Measurements from ENCODE around the gene PTPRD. TPM values are rescaled to one million over a fixed set of nuclear protein-coding genes. Genes with fewer than 3 reads are reported as not detected.

Gene PTPRD
- total RNA-seq, 3 donors from 2014 or later (not counting 1 experiment from before 2014, with no cell fraction given), result 0.05 to 0.68 TPM; not detected in 1

DNA sequence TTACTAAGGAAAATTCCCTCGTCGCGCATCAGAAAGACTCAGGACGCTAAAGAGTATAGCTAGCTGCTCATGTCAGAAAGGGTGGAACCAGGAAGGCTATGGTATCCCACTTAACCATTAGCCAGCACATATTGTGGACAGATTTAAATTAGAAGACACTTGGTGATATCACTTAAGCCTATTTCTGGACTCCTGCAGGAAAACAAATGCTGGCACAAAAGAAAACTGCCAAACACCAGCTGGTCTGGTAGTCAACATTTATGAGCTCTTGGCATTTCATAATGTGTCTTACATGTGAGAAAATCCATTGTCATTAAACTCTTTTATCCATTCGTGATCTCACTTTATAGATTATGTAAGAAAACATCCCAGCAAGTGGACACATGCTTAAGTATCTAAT, 377.4 kb downstream of the PTPRD start:
- WGBS (ENCODE audit: insufficient coverage), result 100% methylated on average over 4 of the region's 5 CpGs
- no peak for ATAC-seq
- Histone ChIP-seq H3K4me1 (ENCODE audit: control insufficient read depth, insufficient read depth, low read length) (no peaks in the 10 kb centered on the region), H3K27ac (ENCODE audit: low read length) (no peak overlapping the region), H3K36me3 (ENCODE audit: control insufficient read depth, insufficient read depth, low read length) (no peaks in the 10 kb centered on the region), H3K9me3 (ENCODE audit: control insufficient read depth, insufficient read depth, low read length) (no peaks in the 10 kb centered on the region), H3K27me3 (ENCODE audit: control insufficient read depth, insufficient read depth, low read length) (no peaks in the 10 kb centered on the region), H3K4me3 (ENCODE audit: low read length) (no peak overlapping the region)
- no peaks in the 10 kb centered on the region for H3K27me3 Mint-ChIP-seq (ENCODE audit: low read depth in 2 of 2)
- H3K9me3 Mint-ChIP-seq, result peaks cover 3 to 7% of the 10 kb centered on the region in 2 donors
- H3K27ac Mint-ChIP-seq, result no peak overlapping the region
- TF ChIP-seq, protein P1, sequence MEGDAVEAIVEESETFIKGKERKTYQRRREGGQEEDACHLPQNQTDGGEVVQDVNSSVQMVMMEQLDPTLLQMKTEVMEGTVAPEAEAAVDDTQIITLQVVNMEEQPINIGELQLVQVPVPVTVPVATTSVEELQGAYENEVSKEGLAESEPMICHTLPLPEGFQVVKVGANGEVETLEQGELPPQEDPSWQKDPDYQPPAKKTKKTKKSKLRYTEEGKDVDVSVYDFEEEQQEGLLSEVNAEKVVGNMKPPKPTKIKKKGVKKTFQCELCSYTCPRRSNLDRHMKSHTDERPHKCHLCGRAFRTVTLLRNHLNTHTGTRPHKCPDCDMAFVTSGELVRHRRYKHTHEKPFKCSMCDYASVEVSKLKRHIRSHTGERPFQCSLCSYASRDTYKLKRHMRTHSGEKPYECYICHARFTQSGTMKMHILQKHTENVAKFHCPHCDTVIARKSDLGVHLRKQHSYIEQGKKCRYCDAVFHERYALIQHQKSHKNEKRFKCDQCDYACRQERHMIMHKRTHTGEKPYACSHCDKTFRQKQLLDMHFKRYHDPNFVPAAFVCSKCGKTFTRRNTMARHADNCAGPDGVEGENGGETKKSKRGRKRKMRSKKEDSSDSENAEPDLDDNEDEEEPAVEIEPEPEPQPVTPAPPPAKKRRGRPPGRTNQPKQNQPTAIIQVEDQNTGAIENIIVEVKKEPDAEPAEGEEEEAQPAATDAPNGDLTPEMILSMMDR (IDR thresholded peaks at IDR 0.05), result no peak
- no peaks in the 10 kb centered on the region for H3K4me1 Mint-ChIP-seq
- no peaks in the 10 kb centered on the region for H3K36me3 Mint-ChIP-seq
- intact Hi-C loops (cut with micrococcal nuclease), result no loop called here
- no peak for DNase-seq
- no peak overlapping the region for H3K4me3 Mint-ChIP-seq

DNA sequence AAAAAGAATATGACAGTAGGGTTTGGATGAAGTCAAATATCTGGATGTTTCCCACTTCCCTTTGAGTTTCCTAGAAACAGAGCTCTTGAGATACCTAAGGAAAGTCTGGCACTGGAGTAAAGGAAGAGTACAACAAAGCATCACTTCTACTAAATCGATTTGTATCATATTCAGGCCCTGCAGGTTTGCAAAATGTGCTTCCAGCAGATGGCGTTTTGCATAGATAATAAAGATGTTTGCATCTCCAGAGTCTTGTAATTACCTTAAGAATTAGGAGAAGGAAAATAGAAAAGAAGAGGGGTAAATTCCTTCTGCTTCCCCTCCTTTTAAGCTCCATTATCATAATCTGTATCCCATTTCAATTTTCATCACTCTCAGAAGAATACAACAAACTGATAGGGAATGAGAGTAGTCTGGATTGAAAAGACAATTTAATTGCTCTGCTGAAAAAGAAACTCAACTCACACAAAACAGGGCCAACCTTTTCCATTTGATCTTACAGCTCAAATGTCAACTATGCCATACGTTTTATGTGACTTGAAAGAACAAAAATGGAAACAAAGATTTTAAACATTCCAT, 380.4 kb downstream of the PTPRD start:
- Histone ChIP-seq H3K27me3 (ENCODE audit: control insufficient read depth, insufficient read depth, low read length) (no peaks in the 10 kb centered on the region), H3K36me3 (ENCODE audit: control insufficient read depth, insufficient read depth, low read length) (no peaks in the 10 kb centered on the region), H3K27ac (ENCODE audit: low read length) (no peak overlapping the region), H3K4me3 (ENCODE audit: low read length) (no peak overlapping the region), H3K9me3 (ENCODE audit: control insufficient read depth, insufficient read depth, low read length) (no peaks in the 10 kb centered on the region), H3K4me1 (ENCODE audit: control insufficient read depth, insufficient read depth, low read length) (no peaks in the 10 kb centered on the region)
- Mint-ChIP-seq H3K9me3 (peaks cover 4 to 7% of the 10 kb centered on the region in 2 donors), H3K27me3 (ENCODE audit: low read depth in 2 of 2) (no peaks in the 10 kb centered on the region), H3K4me3 (no peak overlapping the region), H3K4me1 (no peaks in the 10 kb centered on the region), H3K27ac (no peak overlapping the region), H3K36me3 (no peaks in the 10 kb centered on the region)
- intact Hi-C loops (cut with micrococcal nuclease), result no loop called here
- 57% methylated on average over 1 of the region's 3 CpGs for WGBS (ENCODE audit: insufficient coverage)
- ATAC-seq, result no peak
- TF ChIP-seq, protein P1 (IDR thresholded peaks at IDR 0.05), result no peak
- DNase-seq, result no peak

DNA sequence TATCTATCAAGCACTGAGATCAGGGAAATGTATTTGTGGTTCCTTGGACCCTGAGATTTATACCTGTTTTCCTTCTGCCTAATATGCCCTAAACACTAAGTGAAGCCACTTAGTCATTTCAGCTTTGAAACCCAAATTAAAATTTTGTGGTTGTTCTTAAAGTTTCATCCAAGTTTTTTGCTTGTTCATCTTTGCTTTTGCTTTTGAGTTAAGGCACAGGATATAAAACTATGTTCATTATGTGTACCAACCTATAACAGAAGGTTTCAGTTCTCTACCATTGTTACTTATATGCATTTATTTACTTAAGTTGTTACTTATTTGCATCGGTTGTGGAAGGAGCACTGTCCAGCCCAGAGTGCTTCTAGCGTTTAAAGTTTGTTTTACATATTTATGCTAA, 382.3 kb downstream of the PTPRD start:
- Mint-ChIP-seq H3K27me3 (ENCODE audit: low read depth in 2 of 2) (no peaks in the 10 kb centered on the region), H3K27ac (no peak overlapping the region), H3K9me3 (peaks cover 4 to 9% of the 10 kb centered on the region in 2 donors), H3K4me3 (no peak overlapping the region), H3K36me3 (no peaks in the 10 kb centered on the region), H3K4me1 (no peaks in the 10 kb centered on the region)
- no peak for ATAC-seq
- no CpG with 5 or more reads among the region's 2 CpGs for WGBS (ENCODE audit: insufficient coverage)
- Histone ChIP-seq H3K27ac (ENCODE audit: low read length) (no peak overlapping the region), H3K4me3 (ENCODE audit: low read length) (no peak overlapping the region), H3K36me3 (ENCODE audit: control insufficient read depth, insufficient read depth, low read length) (no peaks in the 10 kb centered on the region), H3K4me1 (ENCODE audit: control insufficient read depth, insufficient read depth, low read length) (no peaks in the 10 kb centered on the region), H3K27me3 (ENCODE audit: control insufficient read depth, insufficient read depth, low read length) (no peaks in the 10 kb centered on the region), H3K9me3 (ENCODE audit: control insufficient read depth, insufficient read depth, low read length) (no peaks in the 10 kb centered on the region)
- intact Hi-C loops (cut with micrococcal nuclease), result no loop called here
- TF ChIP-seq, protein P1 (IDR thresholded peaks at IDR 0.05), result no peak
- DNase-seq, result no peak

DNA sequence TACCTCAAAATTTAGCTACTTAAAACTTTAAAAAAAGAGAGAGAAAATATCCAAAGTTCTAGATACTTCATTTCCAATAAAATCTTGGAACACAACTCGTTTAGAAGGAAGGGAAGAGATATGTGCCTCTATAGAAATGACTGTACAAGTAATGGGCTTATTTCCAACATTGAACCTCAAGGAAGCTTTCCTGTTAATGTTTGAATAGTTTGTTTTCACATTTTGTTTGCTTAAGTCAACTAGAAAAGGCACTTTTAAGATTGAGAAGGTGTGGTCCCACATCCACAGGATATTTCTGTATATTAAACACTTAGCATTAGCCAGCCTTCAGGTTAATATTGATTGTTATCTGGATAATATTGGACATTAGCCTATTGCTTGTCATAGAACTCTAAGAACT, 384.7 kb downstream of the PTPRD start:
- Mint-ChIP-seq H3K36me3 (no peaks in the 10 kb centered on the region), H3K27me3 (ENCODE audit: low read depth in 2 of 2) (no peaks in the 10 kb centered on the region), H3K4me3 (no peak overlapping the region), H3K27ac (no peak overlapping the region), H3K4me1 (no peaks in the 10 kb centered on the region), H3K9me3 (peaks cover 7 to 12% of the 10 kb centered on the region in 2 donors)
- H3K36me3 ChIP-seq (ENCODE audit: control insufficient read depth, insufficient read depth, low read length), result no peaks in the 10 kb centered on the region
- no peak overlapping the region for H3K4me3 ChIP-seq (ENCODE audit: low read length)
- DNase-seq (no peak), ATAC-seq (no peak)
- H3K27ac ChIP-seq (ENCODE audit: low read length), result no peak overlapping the region
- no peaks in the 10 kb centered on the region for H3K4me1 ChIP-seq (ENCODE audit: control insufficient read depth, insufficient read depth, low read length)
- TF ChIP-seq, protein P1 (IDR thresholded peaks at IDR 0.05), result no peak
- intact Hi-C loops (cut with micrococcal nuclease), result no loop called here
- 67% methylated on average over 1 of the region's 1 CpG for WGBS (ENCODE audit: insufficient coverage)
- no peaks in the 10 kb centered on the region for H3K27me3 ChIP-seq (ENCODE audit: control insufficient read depth, insufficient read depth, low read length)
- H3K9me3 ChIP-seq (ENCODE audit: control insufficient read depth, insufficient read depth, low read length), result no peaks in the 10 kb centered on the region
